Endothelial cell of umbilical vein (primary cell): ENCODE measurements around the gene DACH2. TPM values are rescaled to one million over a fixed set of nuclear protein-coding genes. Genes with fewer than 3 reads are reported as not detected.

Experiments used
- BruUV-seq: library from RNA; stranded (reverse); fragments of 400-500 nt; replicated peaks from 2 replicates; lab custom pipeline; 2021; lab: Mats Ljungman, UMichigan
- CTCF ChIA-PET: fragments of 300-600, 350-600 bp; sonication (Branson Sonifier 250); formaldehyde crosslinking; loops from one replicate; lab custom pipeline; 2021; ENCODE audit warnings: antibody characterized with exemption, inconsistent platforms; lab: Charles Lee
- POLR2A ChIA-PET: fragments of 300-600, 350-600 bp; sonication (Branson Sonifier 250); formaldehyde crosslinking; loops from one replicate; lab custom pipeline; 2021; ENCODE audit warnings: antibody characterized with exemption, inconsistent platforms; lab: Charles Lee
- DNase-seq: peaks from one replicate; pipeline ENCODE4 v3.0.0-alpha.2; 2011; ENCODE audit warnings: low read depth, low spot score
- FAIRE-seq: peaks from 2 replicates; lab custom pipeline; 2011; peaks lifted over from hg19 to GRCh38; lab: Jason Lieb, UNC
- H2AFZ ChIP-seq: 2 replicates; pipeline ENCODE4 v1.6.0; 2012; ENCODE audit warnings: low read depth, low read length, control low read depth, inconsistent platforms
- H3K27ac ChIP-seq: 2 replicates; pipeline ENCODE4 v1.5.1; 2011; ENCODE audit warnings: low read depth, mild to moderate bottlenecking, control low read depth, low read length, moderate library complexity; ENCODE audit not compliant: insufficient read depth
- H3K27me3 ChIP-seq, 2 experiments: 2 replicates each; pipeline versions ENCODE4 v1.6.0 to v1.6.1; 2011; ENCODE audit warnings: low read length in 2 of 2, mixed read lengths in 1 of 2; ENCODE audit not compliant: control insufficient read depth in 2 of 2, insufficient read depth in 2 of 2
- H3K36me3 ChIP-seq, 2 experiments: 2 replicates in 1 of 2; 3 replicates in 1 of 2; pipeline ENCODE4 v1.5.1; 2011; ENCODE audit warnings: low read length in 2 of 2, mild to moderate bottlenecking in 1 of 2, moderate library complexity in 1 of 2; ENCODE audit not compliant: control insufficient read depth in 2 of 2, insufficient read depth in 2 of 2; ENCODE audit errors: extremely low read depth in 1 of 2
- H3K4me1 ChIP-seq: 3 replicates; pipeline ENCODE4 v1.5.1; 2011; ENCODE audit warnings: mild to moderate bottlenecking, low read length; ENCODE audit not compliant: control insufficient read depth, insufficient read depth; ENCODE audit errors: extremely low read depth
- H3K4me2 ChIP-seq: 2 replicates; pipeline ENCODE4 v1.6.1; 2011; ENCODE audit warnings: low read length, control low read depth, mixed read lengths; ENCODE audit not compliant: insufficient read depth
- H3K4me3 ChIP-seq, 3 experiments: fragments of 200-600 bp in 1 of 3; sonication (generic), shearing (Covaris generic) in 1 of 3; replicated peaks in 1 of 3; 2 replicates each; pipeline ENCODE4 v1.5.1; 2011 to 2016; ENCODE audit warnings: control low read depth in 3 of 3, low read length in 3 of 3, mild to moderate bottlenecking in 2 of 3, inconsistent platforms in 1 of 3, low read depth in 1 of 3, moderate library complexity in 1 of 3; ENCODE audit not compliant: insufficient read depth in 1 of 3
- H3K79me2 ChIP-seq: 2 replicates; pipeline ENCODE4 v1.6.0; 2012; ENCODE audit warnings: low read length, inconsistent platforms; ENCODE audit not compliant: control insufficient read depth, insufficient read depth
- H3K9ac ChIP-seq: replicated peaks from 2 replicates; pipeline ENCODE3; 2011; ENCODE audit warnings: low read length, control low read depth; ENCODE audit not compliant: insufficient read depth; ENCODE audit errors: extremely low read depth
- H3K9me1 ChIP-seq: replicated peaks from 3 replicates; pipeline ENCODE4 v1.6.0; 2011; ENCODE audit warnings: mild to moderate bottlenecking, low read length; ENCODE audit not compliant: control insufficient read depth, insufficient read depth; ENCODE audit errors: extremely low read depth
- H3K9me3 ChIP-seq: replicated peaks from 2 replicates; pipeline ENCODE4 v1.5.1; 2012; ENCODE audit warnings: low read length, inconsistent platforms; ENCODE audit not compliant: control insufficient read depth, insufficient read depth
- H4K20me1 ChIP-seq: replicated peaks from 2 replicates; pipeline ENCODE3; 2011; ENCODE audit warnings: mild to moderate bottlenecking, low read length; ENCODE audit not compliant: control insufficient read depth, insufficient read depth; ENCODE audit errors: extremely low read depth
- CTCF ChIP-seq, 2 donors: IDR thresholded peaks; 1 replicate in 1 of 2; 2 replicates in 1 of 2; pipeline ENCODE4 v1.5.1; 2011; ENCODE audit warnings: low read length in 2 of 2, mild to moderate bottlenecking in 2 of 2, moderate library complexity in 2 of 2, control low read depth in 1 of 2, inconsistent platforms in 1 of 2, low read depth in 1 of 2; ENCODE audit not compliant: insufficient read depth in 1 of 2; ENCODE audit errors: extremely low read depth in 1 of 2
- EZH2 ChIP-seq: IDR thresholded peaks from 2 replicates; pipeline ENCODE4 v1.6.1; 2012; ENCODE audit warnings: borderline replicate concordance, low read depth, mild to moderate bottlenecking, moderate library complexity, low read length, inconsistent platforms; ENCODE audit not compliant: severe bottlenecking
- FOS ChIP-seq: IDR thresholded peaks from 2 replicates; pipeline ENCODE4 v1.6.1; 2011; ENCODE audit warnings: mild to moderate bottlenecking, low read length, moderate library complexity, borderline replicate concordance; ENCODE audit not compliant: insufficient read depth
- GATA2 ChIP-seq: IDR thresholded peaks from 2 replicates; pipeline ENCODE4 v1.7.0; 2011; ENCODE audit warnings: low read depth, mild to moderate bottlenecking, moderate library complexity, mixed read lengths, low read length; ENCODE audit not compliant: insufficient read length, insufficient read depth
- JUN ChIP-seq: IDR thresholded peaks from 2 replicates; pipeline ENCODE4 v1.6.1; 2011; ENCODE audit warnings: borderline replicate concordance, low read depth; ENCODE audit not compliant: insufficient read length, insufficient read depth
- MAX ChIP-seq: IDR thresholded peaks from 2 replicates; pipeline ENCODE4 v1.6.1; 2011; ENCODE audit not compliant: insufficient read depth, insufficient read length
- MYC ChIP-seq: IDR thresholded peaks from one replicate; pipeline ENCODE4 v1.6.1; 2011; ENCODE audit warnings: mild to moderate bottlenecking, low read depth, low read length
- POLR2A ChIP-seq: IDR thresholded peaks from 2 replicates; pipeline ENCODE4 v1.6.1; 2012; ENCODE audit warnings: low read depth, mild to moderate bottlenecking, control low read depth, low read length
- POLR2AphosphoS5 ChIP-seq: IDR thresholded peaks from 2 replicates; pipeline ENCODE4 v1.6.1; 2012; ENCODE audit warnings: low read depth, mild to moderate bottlenecking, control low read depth, low read length, moderate library complexity; ENCODE audit not compliant: insufficient read depth
- dilution Hi-C: fragments of 300-500 bp; cut with MboI; formaldehyde crosslinking; loops from one replicate; pipeline ENCODE4 v1.15.0; 2019; ENCODE audit warnings: low sequenced_read_pairs; ENCODE audit not compliant: extremely low pct_ligation_motif_present
- intact Hi-C: fragments of 100-400 bp; cut with micrococcal nuclease; formaldehyde crosslinking; loops from one replicate; pipeline ENCODE4 v1.10.0; 2022
- polyA plus RNA-seq, 4 experiments: library from polyadenylated mRNA; depleted of rRNA in 3 of 4; stranded (reverse) in 3 of 4; unstranded in 1 of 4; fragments of >200 nt; gene quantifications; 2 replicates each; pipeline versions ENCODE4 v1.2.1 to v1.2.3, GENCODE V29; 2011 to 2012; ENCODE audit warnings: missing spikeins in 1 of 4
- total RNA-seq: library from RNA; stranded (reverse); gene quantifications from 2 replicates; pipeline ENCODE4 v1.2.3, GENCODE V29; 2021

DACH2 gene
- total and polyA plus RNA-seq, 2 donors (not counting 3 experiments of a cell fraction or from before 2014, with no cell fraction given): not detected

- DNase-seq: no peak
- Histone ChIP-seq H3K36me3 (no peaks in the 10 kb centered on the region), H3K9ac (no peak overlapping the region), H3K27me3 (no peaks in the 10 kb centered on the region), H3K79me2 (no peaks in the 10 kb centered on the region), H2AFZ (no peak overlapping the region), H3K9me1 (no peaks in the 10 kb centered on the region), H3K9me3 (no peaks in the 10 kb centered on the region), H3K4me2 (no peak overlapping the region), H3K27ac (no peak overlapping the region), H3K4me3 (no peak overlapping the region), H3K4me1 (no peaks in the 10 kb centered on the region), H4K20me1 (no peaks in the 10 kb centered on the region)
- FAIRE-seq: no peak
- ChIA-PET CTCF (no interaction called here), POLR2A (no interaction called here)
- intact Hi-C loops (no loop called here), dilution Hi-C loops (no loop called here)
- TF ChIP-seq MYC (no peak), EZH2 (no peak), POLR2A (no peak), CTCF (IDR thresholded peaks at IDR 0.05; ENCODE audit: extremely low read depth in 1 of 2, insufficient read depth in 1 of 2, low read depth in 1 of 2, low read length in 2 of 2) (no peak)
- BruUV-seq: no TSS peak
Measured at GRCh38 chrX:86579777-86580176, 431.5 kb downstream of the DACH2 start.

- CTCF ChIA-PET: no interaction called here
- no peak overlapping the region for H3K4me3 ChIP-seq
- no peaks in the 10 kb centered on the region for H3K9me1 ChIP-seq
- H3K27me3 ChIP-seq: no peaks in the 10 kb centered on the region
- TF ChIP-seq EZH2 (no peak), POLR2AphosphoS5 (no peak), MAX (no peak), FOS (no peak), CTCF (IDR thresholded peaks at IDR 0.05; ENCODE audit: extremely low read depth in 1 of 2, insufficient read depth in 1 of 2, low read depth in 1 of 2, low read length in 2 of 2) (no peak), GATA2 (no peak), MYC (no peak), POLR2A (no peak), JUN (no peak)
- POLR2A ChIA-PET: no interaction called here
- no peak overlapping the region for H3K4me2 ChIP-seq
- H2AFZ ChIP-seq: no peak overlapping the region
- no peak overlapping the region for H3K9ac ChIP-seq
- H3K36me3 ChIP-seq: no peaks in the 10 kb centered on the region
- H3K79me2 ChIP-seq: no peaks in the 10 kb centered on the region
- dilution Hi-C loops: no loop called here
- FAIRE-seq: no peak
- no peaks in the 10 kb centered on the region for H3K9me3 ChIP-seq
- no peak for DNase-seq
- H3K4me1 ChIP-seq: no peaks in the 10 kb centered on the region
- intact Hi-C loops: no loop called here
- BruUV-seq: no TSS peak
- H4K20me1 ChIP-seq: no peaks in the 10 kb centered on the region
- H3K27ac ChIP-seq: no peak overlapping the region
Measured at GRCh38 chrX:86604607-86605006, 456.4 kb downstream of the DACH2 start.
